NCI-H748 treated with DMSO at 0.1 percent for 48 hours (cell line): Measurements from ENCODE around the gene MYBPH.

ENCODE experiments used
- DNase-seq: peaks from one replicate; lab custom pipeline; 2025; lab: John Stamatoyannopoulos, UW

The MYBPH gene

GRCh38 chr1:203200916-203201315, 25.3 kb upstream of the MYBPH start:
- no peak for DNase-seq

- DNase-seq = no peak
These were observed 24.4 kb upstream of the MYBPH start for GRCh38 chr1:203199816-203200571.

GRCh38 chr1:203199481-203199815, 23.8 kb upstream of the MYBPH start:
- DNase-seq = no peak

- no peak for DNase-seq
These were observed 23.4 kb upstream of the MYBPH start for GRCh38 chr1:203199002-203199401.

- no peak for DNase-seq
These were observed 22.0 kb upstream of the MYBPH start for GRCh38 chr1:203197625-203198024.

- no peak for DNase-seq
These were observed 20.7 kb upstream of the MYBPH start for GRCh38 chr1:203196371-203196770.

- DNase-seq = no peak
These were observed 15.3 kb upstream of the MYBPH start for GRCh38 chr1:203190949-203191348.

- DNase-seq = no peak
These were observed 14.3 kb upstream of the MYBPH start for GRCh38 chr1:203189951-203190352.

- no peak for DNase-seq
These were observed 13.1 kb upstream of the MYBPH start for GRCh38 chr1:203188686-203189232.

GRCh38 chr1:203187689-203188264, 12.2 kb upstream of the MYBPH start:
- no peak for DNase-seq

GRCh38 chr1:203187304-203187685, 11.7 kb upstream of the MYBPH start:
- no peak for DNase-seq

GRCh38 chr1:203186446-203187303, 11.0 kb upstream of the MYBPH start, which contains the start of gene CHI3L1:
CHI3L1 (minus strand) TSS chr1:203186704; CDS start chr1:203186623, 81 bp downstream.
- DNase-seq = no peak

GRCh38 chr1:203186091-203186445, 10.4 kb upstream of the MYBPH start:
- DNase-seq = no peak

GRCh38 chr1:203185585-203185984, 10.0 kb upstream of the MYBPH start:
- DNase-seq = no peak

- no peak for DNase-seq
These were observed 9.4 kb upstream of the MYBPH start for GRCh38 chr1:203185061-203185461.

- no peak for DNase-seq
These were observed 8.8 kb upstream of the MYBPH start for GRCh38 chr1:203184467-203184866.

GRCh38 chr1:203183828-203184227, 8.2 kb upstream of the MYBPH start:
- DNase-seq = no peak

GRCh38 chr1:203182387-203182953, 6.8 kb upstream of the MYBPH start:
- no peak for DNase-seq

- no peak for DNase-seq
These were observed 6.2 kb upstream of the MYBPH start for GRCh38 chr1:203181586-203182386.

- DNase-seq = no peak
These were observed 5.1 kb upstream of the MYBPH start for GRCh38 chr1:203180611-203181330.

GRCh38 chr1:203179667-203180005, 4.0 kb upstream of the MYBPH start:
- DNase-seq = no peak
